ENCODE measurements around the gene HPS4. TPM values are rescaled to one million over a fixed set of nuclear protein-coding genes. Genes with fewer than 3 reads are reported as not detected.

The HPS4 gene
- total RNA-seq, 1 donor from 2014 or later = 37.1 TPM

DNA sequence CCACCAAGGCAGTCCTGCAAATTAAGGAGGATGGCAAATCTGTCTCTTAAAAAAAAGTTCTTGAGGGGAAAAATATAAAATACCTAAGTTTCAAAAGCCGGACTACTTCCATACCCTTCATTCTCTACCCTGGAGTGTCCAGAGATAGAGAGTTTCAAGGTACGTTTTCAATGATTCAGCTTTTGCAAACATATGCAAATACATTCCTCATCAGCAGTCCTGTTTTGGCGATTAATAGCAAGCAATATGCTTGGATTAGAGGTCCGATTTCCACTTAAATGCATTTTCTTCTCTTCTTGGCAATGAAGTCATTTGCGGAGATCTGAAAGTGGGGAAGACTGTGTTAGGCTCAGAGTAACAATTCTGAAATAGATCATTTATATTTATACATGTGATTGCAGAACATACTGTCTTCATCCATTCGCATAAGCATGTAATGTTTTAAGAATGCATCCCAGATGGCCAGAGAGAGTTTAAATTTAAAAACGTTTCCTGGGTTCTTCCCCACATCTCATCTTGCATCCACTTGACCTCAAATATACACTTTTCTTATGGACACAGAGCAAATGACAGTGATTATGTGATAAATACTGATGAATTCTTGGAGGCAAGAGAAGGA lies 42.5 kb upstream of the HPS4 start:
- Mint-ChIP-seq H3K9me3 (ENCODE audit: unreplicated experiment) (no peaks in the 10 kb centered on the region), H3K36me3 (ENCODE audit: unreplicated experiment) (peaks cover 9% of the 10 kb centered on the region), H3K27me3 (ENCODE audit: unreplicated experiment) (no peaks in the 10 kb centered on the region), H3K27ac (ENCODE audit: unreplicated experiment) (no peak overlapping the region), H3K4me1 (ENCODE audit: unreplicated experiment) (no peaks in the 10 kb centered on the region), H3K4me3 (ENCODE audit: unreplicated experiment) (no peak overlapping the region)
- TF ChIP-seq, protein P1, sequence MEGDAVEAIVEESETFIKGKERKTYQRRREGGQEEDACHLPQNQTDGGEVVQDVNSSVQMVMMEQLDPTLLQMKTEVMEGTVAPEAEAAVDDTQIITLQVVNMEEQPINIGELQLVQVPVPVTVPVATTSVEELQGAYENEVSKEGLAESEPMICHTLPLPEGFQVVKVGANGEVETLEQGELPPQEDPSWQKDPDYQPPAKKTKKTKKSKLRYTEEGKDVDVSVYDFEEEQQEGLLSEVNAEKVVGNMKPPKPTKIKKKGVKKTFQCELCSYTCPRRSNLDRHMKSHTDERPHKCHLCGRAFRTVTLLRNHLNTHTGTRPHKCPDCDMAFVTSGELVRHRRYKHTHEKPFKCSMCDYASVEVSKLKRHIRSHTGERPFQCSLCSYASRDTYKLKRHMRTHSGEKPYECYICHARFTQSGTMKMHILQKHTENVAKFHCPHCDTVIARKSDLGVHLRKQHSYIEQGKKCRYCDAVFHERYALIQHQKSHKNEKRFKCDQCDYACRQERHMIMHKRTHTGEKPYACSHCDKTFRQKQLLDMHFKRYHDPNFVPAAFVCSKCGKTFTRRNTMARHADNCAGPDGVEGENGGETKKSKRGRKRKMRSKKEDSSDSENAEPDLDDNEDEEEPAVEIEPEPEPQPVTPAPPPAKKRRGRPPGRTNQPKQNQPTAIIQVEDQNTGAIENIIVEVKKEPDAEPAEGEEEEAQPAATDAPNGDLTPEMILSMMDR (IDR thresholded peaks at IDR 0.05) = no peak
- no peak for DNase-seq (ENCODE audit: extremely low spot score, unreplicated experiment)

DNA sequence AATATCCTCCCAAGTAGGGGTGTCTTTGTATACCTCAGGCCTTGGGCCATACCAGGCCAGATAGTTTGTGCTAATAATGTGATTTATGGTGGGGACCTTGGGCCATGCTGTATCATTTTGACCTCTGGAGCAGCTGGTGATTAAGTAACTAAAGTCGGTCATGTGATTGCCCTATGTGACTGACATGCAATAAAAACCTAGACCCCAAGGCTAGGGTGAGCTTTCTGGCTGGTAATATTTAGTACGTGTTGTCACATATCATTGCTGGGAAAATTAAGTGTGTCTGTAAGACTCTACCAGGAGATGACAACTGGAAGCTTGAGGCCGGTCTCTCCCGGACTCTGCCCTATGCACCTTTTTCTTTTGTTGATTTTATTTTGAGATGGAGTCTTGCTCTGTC lies 41.3 kb upstream of the HPS4 start:
- Mint-ChIP-seq H3K4me1 (ENCODE audit: unreplicated experiment) (no peaks in the 10 kb centered on the region), H3K4me3 (ENCODE audit: unreplicated experiment) (no peak overlapping the region), H3K36me3 (ENCODE audit: unreplicated experiment) (peaks cover 4% of the 10 kb centered on the region), H3K9me3 (ENCODE audit: unreplicated experiment) (no peaks in the 10 kb centered on the region), H3K27me3 (ENCODE audit: unreplicated experiment) (no peaks in the 10 kb centered on the region), H3K27ac (ENCODE audit: unreplicated experiment) (no peak overlapping the region)
- DNase-seq (ENCODE audit: extremely low spot score, unreplicated experiment) = no peak
- TF ChIP-seq, protein P1 (IDR thresholded peaks at IDR 0.05) = no peak

DNA sequence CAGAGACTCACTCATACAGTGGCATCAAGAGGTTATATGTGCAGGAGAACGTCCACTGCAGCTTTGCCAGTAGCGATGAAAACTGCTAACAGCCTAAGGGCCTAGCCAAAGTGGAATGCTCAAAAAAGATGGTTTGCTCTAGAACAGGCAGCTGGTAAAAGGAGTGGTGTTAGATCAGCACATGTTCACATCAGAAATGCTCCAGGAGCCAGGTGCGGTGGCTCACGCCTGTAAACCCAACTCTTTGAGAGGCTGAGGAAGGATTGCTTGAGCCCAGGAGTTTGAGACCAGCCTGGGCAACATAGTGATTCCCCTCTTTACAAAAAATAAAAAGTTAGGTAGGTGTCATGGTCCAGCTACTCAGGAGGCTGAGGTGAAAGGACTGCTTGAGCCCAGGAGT lies 39.0 kb upstream of the HPS4 start:
- Mint-ChIP-seq H3K4me1 (ENCODE audit: unreplicated experiment) (no peaks in the 10 kb centered on the region), H3K27me3 (ENCODE audit: unreplicated experiment) (no peaks in the 10 kb centered on the region), H3K27ac (ENCODE audit: unreplicated experiment) (no peak overlapping the region), H3K9me3 (ENCODE audit: unreplicated experiment) (no peaks in the 10 kb centered on the region), H3K36me3 (ENCODE audit: unreplicated experiment) (peaks cover 4% of the 10 kb centered on the region), H3K4me3 (ENCODE audit: unreplicated experiment) (no peak overlapping the region)
- no peak for DNase-seq (ENCODE audit: extremely low spot score, unreplicated experiment)
- TF ChIP-seq, protein P1 (IDR thresholded peaks at IDR 0.05) = no peak

DNA sequence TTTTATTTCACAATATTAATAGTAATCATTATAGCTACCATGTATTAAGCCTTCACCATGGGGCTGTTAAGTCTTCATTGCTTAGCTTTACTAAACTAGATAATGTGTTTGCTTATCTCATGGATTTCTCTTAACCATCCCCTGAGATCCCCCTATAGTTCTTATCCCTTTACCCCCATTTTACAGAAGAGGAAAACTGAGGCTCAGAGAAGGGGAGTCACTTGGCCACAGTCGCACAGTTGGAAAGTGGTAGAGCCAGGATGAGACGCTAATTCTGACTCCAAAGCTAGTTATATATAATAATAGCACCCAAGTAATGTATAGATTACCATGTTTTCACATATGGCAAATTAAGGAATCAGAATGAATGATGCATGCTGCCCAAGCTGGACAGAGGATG lies 38.4 kb upstream of the HPS4 start:
- Mint-ChIP-seq H3K4me3 (ENCODE audit: unreplicated experiment) (no peak overlapping the region), H3K27me3 (ENCODE audit: unreplicated experiment) (no peaks in the 10 kb centered on the region), H3K9me3 (ENCODE audit: unreplicated experiment) (no peaks in the 10 kb centered on the region), H3K36me3 (ENCODE audit: unreplicated experiment) (peaks cover 3% of the 10 kb centered on the region), H3K27ac (ENCODE audit: unreplicated experiment) (no peak overlapping the region), H3K4me1 (ENCODE audit: unreplicated experiment) (no peaks in the 10 kb centered on the region)
- DNase-seq (ENCODE audit: extremely low spot score, unreplicated experiment) = no peak
- TF ChIP-seq, protein P1 (IDR thresholded peaks at IDR 0.05) = no peak

DNA sequence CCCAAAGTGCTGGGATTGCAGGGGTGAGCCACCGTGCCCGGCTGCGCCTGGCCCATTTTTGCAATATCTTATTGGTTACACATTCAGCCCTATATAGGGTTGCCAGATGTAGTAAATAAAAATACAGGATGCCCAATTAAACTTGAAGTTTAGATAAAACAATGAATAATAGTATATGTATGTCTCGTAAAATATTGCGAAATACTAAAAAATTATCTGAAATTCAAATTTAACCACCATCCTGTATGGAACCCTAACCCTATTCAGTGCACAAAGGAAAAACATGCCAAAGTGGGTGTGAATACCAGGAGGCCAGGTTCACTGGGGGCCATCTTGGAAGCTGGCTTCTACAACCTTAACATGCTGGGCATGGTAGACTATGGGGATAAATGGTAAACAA lies 33.8 kb upstream of the HPS4 start:
- Mint-ChIP-seq H3K9me3 (ENCODE audit: unreplicated experiment) (no peaks in the 10 kb centered on the region), H3K4me1 (ENCODE audit: unreplicated experiment) (peaks cover 18% of the 10 kb centered on the region), H3K4me3 (ENCODE audit: unreplicated experiment) (no peak overlapping the region), H3K27me3 (ENCODE audit: unreplicated experiment) (no peaks in the 10 kb centered on the region), H3K27ac (ENCODE audit: unreplicated experiment) (no peak overlapping the region), H3K36me3 (ENCODE audit: unreplicated experiment) (no peaks in the 10 kb centered on the region)
- DNase-seq (ENCODE audit: extremely low spot score, unreplicated experiment) = no peak
- TF ChIP-seq, protein P1 (IDR thresholded peaks at IDR 0.05) = no peak
